Coronary artery (tissue), 2 donors: ENCODE data around the gene TRIM68.

ENCODE experiments used
- DNase-seq: peaks from one replicate; pipeline ENCODE4 v3.0.0-alpha.2; 2017; ENCODE audit warnings: low spot score
- H3K27ac ChIP-seq, 2 donors: fragments of 200-600 bp; sonication (generic); one replicate each; pipeline ENCODE4 v1.5.1; 2016 to 2019
- H3K4me3 ChIP-seq: fragments of 200-600 bp; sonication (generic); 2 replicates; pipeline ENCODE4 v1.5.1; 2016; ENCODE audit warnings: mild to moderate bottlenecking, moderate library complexity
- TF ChIP-seq, protein P1 (sequence below): fragments of 200-600 bp; sonication (generic); IDR thresholded peaks from one replicate; pipeline ENCODE4 v1.5.1; 2019; ENCODE audit warnings: antibody characterized with exemption

The TRIM68 gene

DNA sequence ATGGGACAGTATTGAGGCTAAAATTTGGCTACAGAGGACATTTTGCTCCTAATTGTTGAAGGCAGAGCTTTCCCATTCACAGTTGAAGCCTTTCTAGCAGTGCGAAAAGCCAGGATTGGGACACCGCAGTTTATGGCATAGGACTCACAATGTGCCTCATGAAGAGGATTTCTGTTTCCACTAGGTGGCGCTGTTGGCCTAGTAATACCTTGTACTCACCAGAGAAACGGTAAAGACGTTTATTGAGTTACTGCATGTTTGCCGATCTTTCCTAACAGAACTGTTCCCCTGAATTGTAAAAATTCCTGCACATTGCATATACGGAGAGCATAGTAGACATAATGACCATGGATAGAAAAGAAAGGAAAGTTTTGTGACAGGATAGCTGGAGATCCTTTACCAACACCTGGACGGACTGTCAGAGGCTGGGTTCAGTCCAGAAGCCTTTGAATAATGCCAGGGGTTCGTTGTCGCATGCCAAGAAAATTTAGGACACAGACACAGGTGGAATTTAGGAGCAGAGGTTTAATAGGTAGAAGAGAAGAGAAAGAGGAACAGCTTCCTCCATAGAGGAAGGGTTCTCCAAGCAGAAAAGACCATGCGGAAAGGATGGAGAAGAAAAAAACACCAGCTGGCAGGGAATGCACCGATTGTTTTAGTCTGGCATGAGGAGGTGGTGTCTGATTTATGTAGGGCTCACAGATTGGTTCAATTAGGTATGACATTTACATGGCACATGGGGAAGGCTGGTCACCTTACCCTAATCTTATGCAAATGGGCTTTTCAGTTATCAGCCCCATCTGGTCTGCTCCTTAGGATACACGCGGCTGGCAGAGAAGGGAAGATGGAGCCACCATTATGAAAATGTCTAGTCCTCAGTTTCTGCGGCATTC is 18.4 kb upstream of the TRIM68 start:
- no peak for DNase-seq
- TF ChIP-seq, protein P1, sequence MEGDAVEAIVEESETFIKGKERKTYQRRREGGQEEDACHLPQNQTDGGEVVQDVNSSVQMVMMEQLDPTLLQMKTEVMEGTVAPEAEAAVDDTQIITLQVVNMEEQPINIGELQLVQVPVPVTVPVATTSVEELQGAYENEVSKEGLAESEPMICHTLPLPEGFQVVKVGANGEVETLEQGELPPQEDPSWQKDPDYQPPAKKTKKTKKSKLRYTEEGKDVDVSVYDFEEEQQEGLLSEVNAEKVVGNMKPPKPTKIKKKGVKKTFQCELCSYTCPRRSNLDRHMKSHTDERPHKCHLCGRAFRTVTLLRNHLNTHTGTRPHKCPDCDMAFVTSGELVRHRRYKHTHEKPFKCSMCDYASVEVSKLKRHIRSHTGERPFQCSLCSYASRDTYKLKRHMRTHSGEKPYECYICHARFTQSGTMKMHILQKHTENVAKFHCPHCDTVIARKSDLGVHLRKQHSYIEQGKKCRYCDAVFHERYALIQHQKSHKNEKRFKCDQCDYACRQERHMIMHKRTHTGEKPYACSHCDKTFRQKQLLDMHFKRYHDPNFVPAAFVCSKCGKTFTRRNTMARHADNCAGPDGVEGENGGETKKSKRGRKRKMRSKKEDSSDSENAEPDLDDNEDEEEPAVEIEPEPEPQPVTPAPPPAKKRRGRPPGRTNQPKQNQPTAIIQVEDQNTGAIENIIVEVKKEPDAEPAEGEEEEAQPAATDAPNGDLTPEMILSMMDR = no peak
- no peak overlapping the region for H3K4me3 ChIP-seq
- H3K27ac ChIP-seq = no peak overlapping the region

DNA sequence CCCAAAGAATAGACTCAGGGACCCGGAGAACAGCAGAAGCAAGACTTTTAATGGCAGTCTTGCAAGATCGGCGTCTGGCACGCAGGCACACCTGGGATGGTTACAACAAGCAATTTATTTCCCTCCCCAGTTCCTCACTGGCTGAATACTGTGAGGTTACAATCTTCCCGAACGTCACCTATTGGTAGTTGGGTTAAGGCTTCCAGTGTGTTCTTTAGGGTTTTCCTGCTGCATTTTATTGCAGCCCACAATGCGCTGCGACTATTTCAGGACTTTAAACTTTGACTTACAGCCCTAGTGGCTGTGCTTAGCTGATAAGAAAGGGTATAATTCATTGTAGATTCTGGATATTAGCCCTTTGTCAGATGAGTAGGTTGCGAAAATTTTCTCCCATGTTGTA is 11.5 kb upstream of the TRIM68 start:
- Histone ChIP-seq H3K27ac (no peak overlapping the region), H3K4me3 (no peak overlapping the region)
- TF ChIP-seq, protein P1 = no peak
- DNase-seq = no peak

DNA sequence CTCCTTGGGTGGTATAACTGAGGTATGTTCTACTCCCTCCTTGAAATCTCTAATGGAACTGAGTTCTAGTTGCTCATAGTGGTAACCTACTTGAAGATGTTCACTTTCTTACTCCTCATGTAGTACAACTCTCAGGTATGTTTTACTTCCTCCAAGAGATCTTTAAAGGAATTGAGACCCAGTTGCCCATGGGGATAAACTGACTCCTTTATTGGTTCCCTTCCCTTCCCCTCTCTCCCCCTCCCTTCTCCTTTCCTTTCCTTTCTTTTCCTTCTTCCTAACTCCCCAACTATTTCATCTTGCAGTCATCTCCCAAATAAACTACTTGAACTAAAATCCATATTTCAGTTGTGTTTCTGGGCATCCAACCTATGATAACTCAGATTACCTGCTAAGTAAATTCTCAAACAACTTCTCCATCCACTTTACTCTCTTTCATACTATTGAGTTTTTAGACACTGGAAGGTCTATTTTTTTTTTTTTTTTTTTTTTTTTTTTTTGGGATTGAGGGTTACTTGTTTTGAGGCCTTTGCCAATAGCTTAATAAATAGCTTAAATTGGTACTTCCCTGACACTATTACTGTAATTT is 7.9 kb upstream of the TRIM68 start:
- TF ChIP-seq, protein P1 = no peak
- DNase-seq = no peak
- H3K27ac ChIP-seq = no peak overlapping the region
- no peak overlapping the region for H3K4me3 ChIP-seq

DNA sequence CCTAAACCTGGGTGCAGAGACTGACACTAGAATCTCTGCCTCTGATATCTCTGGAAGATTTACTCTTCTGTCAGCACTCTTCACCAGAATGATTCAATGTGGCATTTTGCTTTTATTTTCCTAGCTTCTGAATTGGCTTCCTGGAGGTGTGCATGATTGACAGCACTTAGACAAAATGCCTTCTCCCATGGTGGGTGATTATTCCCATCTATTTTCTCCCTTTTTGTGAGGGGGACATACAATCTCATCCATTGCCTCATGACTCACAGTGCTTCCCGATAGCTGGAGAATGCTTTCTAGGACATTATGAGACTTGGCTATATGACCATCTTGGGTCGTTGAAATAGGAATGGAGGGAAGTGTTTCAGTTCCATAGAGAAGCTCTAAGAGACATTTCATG is 4.0 kb upstream of the TRIM68 start:
- TF ChIP-seq, protein P1 = no peak
- no peak overlapping the region for H3K27ac ChIP-seq
- DNase-seq = no peak
- H3K4me3 ChIP-seq = no peak overlapping the region

DNA sequence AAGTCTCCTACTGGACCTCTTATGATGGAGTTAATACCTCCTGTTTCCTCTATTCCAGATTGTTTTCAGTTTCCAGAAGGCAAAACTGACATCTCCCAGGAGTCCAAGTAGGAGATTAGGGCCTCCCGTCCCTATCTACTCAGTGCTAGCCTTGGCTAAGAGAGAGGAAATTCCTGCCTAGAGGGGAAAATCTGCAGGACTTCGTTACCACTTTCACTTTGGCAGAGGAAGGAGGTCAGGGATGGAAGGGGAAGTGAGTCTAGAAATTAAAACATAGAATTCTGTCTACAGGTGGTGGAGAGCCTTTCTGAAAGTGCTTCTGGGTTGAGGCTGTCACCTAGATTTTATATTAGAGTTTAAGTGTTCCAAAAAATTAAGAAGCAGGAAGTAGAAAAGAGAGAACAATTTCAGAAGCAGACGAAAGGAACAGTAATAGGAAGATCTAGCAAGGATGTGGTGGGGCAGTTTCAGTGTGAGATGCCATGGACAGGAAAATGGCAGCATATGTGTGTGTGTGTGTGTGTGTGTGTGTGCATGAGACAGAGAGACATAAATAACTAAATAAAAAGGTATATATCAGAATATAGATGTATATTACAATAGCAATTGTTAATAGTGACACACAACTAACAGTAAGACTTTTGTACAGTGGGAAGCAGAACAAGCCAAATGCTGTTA is 2.4 kb upstream of the TRIM68 start:
- Histone ChIP-seq H3K4me3 (peak overlapping the region; percentile 58), H3K27ac (peak overlapping the region in 1 of 2 donors; percentile 54)
- TF ChIP-seq, protein P1 = no peak
- no peak for DNase-seq

DNA sequence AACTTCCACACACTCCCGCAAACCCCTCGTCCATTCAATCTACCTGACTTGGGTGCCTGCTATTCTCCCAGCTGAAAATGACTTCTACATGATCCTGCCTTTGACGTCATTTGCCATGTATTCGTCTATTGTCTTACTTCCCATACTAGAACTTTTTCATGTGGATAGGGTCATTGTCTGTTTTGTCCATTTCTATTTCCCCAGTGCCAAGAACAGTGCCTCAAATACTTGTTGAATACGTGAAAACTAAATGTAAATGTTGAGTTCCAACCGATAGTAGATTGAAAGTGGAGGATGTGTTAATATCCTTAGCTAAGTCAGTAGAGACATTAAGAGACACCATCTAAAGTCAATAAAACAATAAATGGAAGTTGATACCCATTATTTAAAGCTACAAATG is 935 bp downstream of the TRIM68 start:
- peak overlapping the region in 1 of 2 donors; percentile 87 for H3K27ac ChIP-seq
- no peak for DNase-seq
- peak overlapping the region; percentile 72 for H3K4me3 ChIP-seq
- TF ChIP-seq, protein P1 = no peak
